ENCODE results near the gene CCDC6. TPM values are rescaled to one million over a fixed set of nuclear protein-coding genes. Genes with fewer than 3 reads are reported as not detected.

Gene CCDC6
- total RNA-seq, 4 donors from 2014 or later: 21.5 to 42.2 (median 35.6) TPM

DNA sequence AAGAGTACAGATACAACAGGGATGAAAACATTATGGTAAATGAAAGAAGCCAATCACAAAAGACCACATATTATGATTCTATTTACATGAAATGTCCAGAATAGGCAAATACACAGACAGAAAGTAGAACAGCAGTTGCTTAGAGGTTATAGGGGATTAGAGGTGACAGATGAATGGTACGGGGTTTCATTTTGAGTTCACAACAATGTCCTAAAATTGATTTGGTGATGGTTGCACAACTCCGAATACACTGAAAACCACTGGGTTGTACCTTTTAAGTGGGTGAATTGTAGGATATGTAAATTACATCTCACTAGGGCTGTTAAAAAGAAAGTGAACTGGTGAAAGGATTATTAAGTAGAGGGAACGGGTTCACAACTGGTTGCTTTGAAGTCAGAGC, 76.8 kb downstream of the CCDC6 start:
- TF ChIP-seq, protein P1, sequence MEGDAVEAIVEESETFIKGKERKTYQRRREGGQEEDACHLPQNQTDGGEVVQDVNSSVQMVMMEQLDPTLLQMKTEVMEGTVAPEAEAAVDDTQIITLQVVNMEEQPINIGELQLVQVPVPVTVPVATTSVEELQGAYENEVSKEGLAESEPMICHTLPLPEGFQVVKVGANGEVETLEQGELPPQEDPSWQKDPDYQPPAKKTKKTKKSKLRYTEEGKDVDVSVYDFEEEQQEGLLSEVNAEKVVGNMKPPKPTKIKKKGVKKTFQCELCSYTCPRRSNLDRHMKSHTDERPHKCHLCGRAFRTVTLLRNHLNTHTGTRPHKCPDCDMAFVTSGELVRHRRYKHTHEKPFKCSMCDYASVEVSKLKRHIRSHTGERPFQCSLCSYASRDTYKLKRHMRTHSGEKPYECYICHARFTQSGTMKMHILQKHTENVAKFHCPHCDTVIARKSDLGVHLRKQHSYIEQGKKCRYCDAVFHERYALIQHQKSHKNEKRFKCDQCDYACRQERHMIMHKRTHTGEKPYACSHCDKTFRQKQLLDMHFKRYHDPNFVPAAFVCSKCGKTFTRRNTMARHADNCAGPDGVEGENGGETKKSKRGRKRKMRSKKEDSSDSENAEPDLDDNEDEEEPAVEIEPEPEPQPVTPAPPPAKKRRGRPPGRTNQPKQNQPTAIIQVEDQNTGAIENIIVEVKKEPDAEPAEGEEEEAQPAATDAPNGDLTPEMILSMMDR (IDR thresholded peaks at IDR 0.05; ENCODE audit: low read depth): no peak

DNA sequence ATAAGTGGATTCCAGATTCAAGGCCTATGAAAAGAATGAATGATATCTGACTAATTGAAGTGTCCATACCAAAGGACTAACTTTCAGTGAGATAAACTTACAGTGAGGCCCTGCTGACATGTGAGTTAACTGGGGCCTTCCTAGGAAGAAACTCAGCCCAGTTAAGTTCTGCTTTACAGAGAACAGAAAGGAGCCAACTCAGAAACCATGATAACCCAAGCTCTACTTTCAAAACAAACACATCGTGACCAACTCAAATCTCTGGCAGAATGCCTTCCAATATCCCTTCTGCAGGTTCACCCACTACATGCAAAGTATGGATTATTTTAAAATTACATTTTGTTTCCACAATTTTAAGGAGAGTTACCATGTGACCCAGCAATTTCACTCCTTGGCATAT, 77.3 kb downstream of the CCDC6 start:
- TF ChIP-seq, protein P1 (IDR thresholded peaks at IDR 0.05; ENCODE audit: low read depth): no peak

DNA sequence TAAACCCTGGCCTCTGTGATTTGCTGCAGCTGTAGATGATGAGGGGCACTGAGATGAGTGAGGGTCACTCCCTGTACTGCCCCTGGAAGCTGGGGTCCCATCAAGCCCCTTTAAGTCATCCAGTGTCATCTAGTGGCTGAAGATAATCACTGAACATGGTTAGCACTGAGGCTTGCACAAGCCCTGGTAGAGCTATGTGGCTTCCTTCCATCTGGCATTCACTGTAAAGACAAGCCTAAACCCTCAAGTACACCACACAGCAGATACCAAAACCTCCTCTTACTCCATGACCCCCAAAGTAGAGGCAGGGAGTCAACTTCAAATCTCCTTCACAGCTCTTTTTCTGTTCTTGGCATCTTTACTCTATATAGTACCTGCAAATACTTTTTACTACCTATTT, 80.4 kb downstream of the CCDC6 start:
- TF ChIP-seq, protein P1 (IDR thresholded peaks at IDR 0.05; ENCODE audit: low read depth): no peak

DNA sequence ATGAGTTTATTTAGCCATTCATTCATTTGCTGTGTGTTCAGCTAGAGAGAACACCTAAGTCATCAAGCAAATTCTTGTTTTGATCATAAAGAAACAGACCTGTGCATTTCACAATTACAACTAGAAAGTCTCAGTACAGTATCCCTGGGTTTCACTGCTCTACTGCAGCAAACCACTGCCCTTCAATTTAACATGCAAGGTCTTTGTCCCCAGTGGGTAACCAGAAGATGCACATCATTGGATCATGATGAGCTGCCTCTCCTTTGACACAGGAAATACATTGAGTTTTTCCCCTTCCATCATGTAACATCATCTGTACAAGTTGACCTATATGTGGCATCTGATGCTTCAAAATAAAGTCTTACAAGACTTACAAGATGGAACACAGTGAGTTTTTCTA, 82.6 kb downstream of the CCDC6 start:
- TF ChIP-seq, protein P1 (IDR thresholded peaks at IDR 0.05; ENCODE audit: low read depth): no peak

DNA sequence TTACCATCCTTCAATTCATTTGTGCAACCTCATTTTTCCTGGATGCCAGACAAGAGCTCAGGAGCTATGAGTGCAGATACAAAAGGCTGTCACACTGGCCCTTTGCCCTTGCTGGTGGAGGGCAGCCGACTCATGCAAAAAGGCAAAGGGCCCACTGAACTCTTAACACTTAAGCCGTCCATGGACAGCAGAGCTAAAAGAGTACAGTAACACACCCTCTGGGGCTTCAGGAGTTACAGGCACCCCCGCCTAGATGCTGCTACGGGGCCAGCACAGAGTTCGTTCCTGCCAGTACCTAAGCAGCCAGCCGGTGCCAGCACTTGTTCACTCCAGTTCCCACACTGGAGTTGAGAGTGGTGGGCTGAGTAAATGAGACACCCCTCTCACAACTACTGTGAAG, 83.2 kb downstream of the CCDC6 start:
- TF ChIP-seq, protein P1 (IDR thresholded peaks at IDR 0.05; ENCODE audit: low read depth): no peak

DNA sequence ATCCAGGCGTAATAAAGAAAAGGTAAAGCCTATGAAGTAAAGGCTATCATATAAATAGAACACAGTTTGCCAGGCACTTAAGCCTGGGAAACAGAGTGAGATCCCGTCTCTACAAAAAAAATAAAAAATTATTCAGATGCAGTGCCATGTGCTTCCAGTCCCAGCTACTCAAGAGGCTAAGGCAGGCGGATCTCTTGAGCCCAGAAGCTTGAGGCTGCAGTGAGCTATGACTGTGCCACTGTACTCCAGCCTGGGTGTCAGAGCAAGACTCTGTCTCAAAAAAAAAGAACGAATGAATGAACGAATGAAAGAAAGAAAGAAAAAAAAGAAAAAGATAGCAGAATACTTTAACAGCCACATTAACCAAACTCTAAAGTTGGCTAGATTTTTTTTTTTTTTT, 85.9 kb downstream of the CCDC6 start:
- TF ChIP-seq, protein P1 (IDR thresholded peaks at IDR 0.05; ENCODE audit: low read depth): no peak

DNA sequence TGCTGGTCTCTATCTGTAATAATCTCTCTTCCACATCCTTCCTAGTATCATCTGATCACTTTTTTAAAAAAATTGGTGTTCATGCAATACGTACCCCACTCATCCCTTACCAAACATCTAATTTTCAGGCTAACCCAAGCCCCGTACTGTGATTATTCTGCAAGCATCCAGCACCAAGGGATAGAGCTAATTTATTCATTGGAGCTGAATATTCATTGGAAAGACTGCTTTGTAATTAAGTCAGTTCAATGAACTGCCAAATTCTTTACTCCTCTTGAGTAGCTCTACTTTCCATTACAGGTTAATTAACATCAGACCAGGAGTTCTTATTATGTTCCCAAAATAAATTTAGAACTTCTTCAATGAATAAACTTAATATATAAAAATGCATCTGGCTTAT, 86.7 kb downstream of the CCDC6 start:
- TF ChIP-seq, protein P1 (IDR thresholded peaks at IDR 0.05; ENCODE audit: low read depth): no peak
